GM18858 (cell line): Measurements from ENCODE around the gene SPOCD1.

Experiments used
- ATAC-seq: cut with Tn5 transposase; IDR thresholded peaks from one replicate; pipeline ENCODE4 v1.9.1; 2021; ENCODE audit not compliant: unreplicated experiment

SPOCD1 gene

DNA sequence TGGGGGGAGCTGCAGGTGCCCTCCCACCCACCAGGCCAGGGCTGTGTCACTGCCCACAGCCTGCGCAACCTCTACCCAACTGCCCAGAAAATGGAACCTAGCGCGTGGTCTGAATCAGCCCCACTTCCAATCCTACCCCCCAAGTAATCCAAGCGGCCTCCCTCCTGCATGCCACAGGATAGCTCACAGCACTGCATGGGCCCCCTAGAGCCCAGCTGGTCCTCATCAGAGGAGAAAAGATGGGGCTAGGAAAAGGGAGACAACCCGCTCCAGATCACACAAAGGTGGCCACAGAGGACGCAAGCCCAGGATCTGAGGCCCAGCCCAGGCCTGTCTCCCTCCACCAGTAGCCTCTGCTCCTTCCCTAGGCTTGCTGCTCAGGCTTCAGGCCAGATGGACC, 57.8 kb downstream of the SPOCD1 start:
- ATAC-seq: no peak

DNA sequence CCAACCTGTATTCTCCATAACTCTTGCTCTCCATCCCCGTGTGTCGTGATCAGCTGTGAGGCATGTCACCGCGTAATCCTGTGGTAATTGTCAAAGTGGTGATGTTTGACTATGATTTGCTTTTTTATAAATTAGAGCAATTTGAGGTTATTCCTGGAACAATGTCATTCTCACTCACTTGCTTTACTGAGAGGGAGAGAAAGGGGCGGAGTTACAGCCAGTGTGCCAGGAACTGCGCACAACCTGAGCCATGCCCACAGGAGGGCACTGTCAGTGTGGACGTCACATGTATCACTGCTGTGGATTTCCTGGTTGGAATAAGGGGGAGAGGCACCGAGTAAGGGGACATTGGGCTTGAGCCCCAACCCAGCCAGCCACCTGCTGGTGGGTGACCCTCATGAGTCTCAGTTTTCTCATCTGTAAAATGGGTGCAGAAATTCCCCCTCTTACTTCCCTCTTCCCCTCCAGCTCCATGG, 58.6 kb downstream of the SPOCD1 start:
- no peak for ATAC-seq

DNA sequence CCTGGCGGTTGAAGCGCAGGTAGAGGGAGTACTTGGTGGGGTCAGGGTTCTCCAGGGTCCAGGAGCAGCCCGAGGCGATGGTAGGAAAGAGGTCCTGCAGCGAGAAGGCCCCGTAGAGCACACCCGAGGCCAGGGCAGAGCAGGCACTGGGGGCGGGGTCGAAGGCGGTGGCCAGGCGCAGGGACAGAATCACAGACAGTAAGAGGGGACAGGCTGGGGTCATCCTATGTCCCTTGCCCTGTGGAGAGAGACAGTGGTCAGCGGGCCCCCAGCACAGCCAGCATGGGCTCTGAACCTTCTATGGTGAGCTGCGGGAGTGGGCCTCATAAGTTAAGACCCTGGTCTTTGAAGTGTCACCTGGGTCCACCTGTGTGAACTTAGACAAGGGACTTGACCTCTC, 59.2 kb downstream of the SPOCD1 start:
- ATAC-seq: no peak

DNA sequence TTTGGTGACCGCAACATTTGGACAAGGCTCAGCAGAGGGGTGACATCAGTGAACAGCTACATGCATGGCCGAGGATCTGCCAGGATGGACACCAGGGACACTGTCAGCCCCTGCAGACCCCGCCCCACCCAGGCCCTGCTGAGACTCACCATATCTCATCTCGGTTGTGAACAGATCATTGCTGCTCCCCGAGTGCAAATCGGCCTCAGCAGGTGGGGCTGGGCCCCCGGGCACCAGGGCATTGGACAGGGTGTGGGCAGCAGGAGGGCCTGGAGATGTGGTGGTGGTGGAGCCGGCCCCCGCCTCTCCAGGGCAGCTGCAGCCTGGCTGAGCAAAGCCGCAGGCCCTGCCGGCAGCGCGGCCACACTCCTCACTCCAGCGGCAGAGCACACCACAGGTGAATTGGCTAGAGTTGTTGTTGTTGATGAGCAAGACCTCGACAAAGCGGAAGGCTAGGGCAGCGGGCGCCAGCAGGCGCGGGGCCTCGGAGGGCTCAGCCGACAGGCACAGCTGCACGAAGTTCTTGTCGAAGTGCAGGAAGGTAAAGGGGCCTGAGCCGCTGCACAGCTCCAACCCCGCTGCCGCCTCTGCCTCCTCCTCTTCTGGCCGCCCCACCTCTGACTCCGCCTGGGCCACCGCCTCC, 59.9 kb downstream of the SPOCD1 start:
- ATAC-seq: no peak

DNA sequence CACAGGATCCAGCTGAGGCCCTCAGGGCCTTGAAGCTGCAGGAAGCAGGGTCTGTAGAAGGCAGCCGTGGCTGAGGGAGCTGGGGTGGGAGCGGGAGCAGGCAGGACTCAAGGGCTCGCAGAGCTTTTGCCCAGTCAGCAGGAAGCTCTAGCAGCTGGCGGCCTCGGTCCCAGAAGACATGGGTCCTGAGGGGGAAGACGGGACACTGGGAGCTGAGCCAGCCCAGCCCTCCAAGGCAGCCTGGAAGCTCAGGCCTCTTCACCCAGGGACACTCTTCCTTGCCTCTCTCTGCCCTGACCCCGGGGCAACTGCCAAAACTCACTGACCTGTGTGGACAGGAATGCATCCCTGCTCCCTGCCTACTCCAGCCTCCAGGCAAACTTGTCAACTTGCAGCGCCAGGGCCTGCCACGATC, 60.6 kb downstream of the SPOCD1 start:
- no peak for ATAC-seq

DNA sequence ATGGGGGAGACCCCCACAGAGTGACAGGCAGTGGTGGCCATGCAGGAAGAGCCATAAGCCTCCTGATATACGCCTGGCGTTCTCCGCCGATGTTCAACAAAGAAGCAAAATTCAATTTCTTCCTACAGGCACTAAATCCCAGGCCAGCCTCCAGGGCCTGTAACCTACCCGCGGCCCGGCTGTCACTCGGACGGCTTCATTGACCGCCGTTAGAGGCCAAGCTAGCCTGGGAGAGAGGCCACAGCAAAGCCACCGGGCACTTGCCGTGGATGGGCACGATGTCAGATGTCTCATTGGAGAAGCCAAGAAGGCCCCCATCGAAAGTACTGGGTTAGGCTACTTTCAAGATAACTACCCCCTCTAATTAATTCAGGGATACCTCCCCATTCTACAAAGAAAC, 61.4 kb downstream of the SPOCD1 start:
- ATAC-seq: no peak

DNA sequence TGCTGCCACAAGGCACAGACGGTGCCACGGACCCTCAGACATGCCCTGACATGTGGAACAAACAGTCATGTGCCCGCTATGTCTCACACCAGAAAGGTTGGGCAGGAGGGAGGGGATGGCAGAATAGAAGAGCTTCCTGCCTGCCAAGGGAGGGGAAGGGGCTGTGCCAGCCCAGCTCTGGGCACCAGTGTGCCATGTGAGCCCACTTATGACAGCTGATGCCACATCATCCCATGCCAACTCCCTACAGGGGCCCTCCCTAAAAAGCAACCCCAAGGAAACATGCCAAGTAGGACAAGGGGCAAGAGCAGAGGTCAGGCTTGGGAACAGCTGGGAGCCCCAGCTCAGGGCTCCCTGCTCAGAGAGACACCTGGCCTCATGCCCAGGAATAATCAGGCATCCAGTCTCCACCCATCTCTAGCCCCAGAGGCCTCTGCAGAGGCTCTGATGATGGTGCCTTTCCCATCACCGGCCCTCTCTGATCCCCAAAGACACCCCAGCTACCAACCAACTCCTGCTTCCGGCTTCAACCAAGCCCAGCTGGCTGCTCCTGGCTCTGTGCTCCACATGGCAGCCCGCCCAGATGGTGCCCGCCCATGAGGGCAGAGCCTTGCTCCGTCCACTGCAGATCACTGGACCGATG, 62.0 kb downstream of the SPOCD1 start:
- ATAC-seq: no peak

DNA sequence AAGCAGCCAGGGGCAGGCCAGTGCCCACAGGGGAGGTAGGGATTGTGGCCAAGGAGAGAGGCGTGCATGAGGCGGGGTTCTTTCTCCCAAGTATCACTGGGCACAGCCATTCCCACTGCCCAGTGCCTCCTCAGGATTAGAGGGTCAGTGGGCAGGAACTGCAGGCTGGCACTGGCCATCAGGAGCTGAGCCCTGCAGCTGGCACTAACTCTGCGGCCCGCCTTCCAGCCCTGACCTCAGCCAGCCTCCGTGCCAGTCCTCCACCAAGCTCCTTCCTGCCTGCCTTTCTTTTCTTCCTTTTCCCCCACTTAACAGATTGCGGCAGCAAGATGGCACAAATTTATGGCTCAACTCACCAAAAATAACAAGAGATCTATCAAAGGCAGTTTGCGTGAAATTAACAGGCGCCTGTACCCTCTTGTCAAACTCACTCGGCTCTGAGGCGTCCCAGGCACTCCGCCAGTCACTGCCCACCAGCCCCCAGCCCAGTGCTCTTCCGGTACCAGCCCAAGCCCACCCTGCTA, 62.8 kb downstream of the SPOCD1 start:
- ATAC-seq: no peak

DNA sequence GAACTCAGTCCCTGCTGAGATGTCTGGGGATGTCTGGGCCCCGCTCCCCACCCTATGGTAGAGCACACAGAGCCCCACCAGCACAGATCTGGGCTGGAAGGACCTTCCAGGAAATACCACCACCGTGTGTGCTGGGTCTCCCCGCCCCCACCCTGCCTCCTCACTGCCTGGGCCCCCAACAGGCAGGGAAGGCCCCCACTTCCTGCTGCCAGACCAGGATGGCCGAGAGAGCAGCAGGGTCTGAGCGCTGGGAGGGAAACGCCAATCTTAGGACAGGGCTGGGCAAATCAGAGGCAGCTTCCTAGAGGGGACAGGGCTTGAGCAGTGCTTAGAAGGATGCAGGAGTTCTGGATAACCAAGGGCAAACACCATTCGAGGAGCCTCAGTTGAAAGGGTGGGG, 63.6 kb downstream of the SPOCD1 start:
- ATAC-seq: no peak

DNA sequence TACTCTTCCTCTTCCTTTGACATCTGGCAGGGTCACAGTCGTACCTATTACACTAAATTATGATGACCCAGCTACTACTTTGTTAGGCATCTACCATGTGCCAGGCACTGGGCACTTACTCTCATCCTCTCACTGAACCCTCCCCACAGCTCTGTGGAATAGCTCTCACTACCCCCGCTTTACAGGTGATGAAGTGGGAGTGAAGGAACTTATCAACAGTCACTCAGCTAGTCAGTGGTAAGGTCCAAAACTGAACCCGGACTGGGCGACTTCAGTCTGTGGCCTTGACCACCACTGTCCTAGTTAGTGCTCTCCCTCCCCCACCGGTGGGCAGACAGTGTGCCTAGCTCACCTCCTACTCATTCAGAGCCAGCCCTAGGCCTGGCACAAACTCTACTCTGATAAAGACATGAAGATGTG, 64.0 kb downstream of the SPOCD1 start:
- ATAC-seq: no peak

DNA sequence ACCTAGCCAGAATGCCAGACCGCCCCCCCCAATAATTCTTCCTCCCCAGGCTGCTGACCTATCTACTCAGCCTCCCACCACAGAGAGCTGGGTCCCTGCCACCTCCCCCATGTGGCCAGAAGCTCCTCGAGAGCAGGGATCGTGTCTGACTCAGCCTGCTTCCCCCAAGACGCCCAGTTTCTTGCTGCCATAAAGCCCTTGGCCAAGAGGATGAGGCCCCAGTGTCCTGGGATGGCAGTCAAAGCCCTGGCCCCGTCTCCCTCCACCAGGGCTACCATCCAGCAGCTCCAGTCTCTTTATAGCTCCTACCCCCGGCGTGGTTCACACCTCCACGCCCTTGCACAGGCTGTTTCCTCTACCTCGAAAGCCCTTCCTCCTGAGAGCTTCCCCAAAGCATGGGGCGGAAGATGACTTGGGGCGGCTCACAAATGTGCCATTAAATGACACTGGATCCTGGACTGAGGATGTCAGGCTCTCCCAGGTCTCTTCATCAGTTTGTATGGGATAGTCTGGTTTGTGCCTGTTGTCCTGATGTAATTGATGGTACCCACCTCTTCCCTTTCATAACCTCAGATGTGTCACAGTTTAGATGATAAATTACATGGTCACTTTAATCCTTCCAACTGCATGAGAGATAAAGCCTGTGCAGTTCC, 64.8 kb downstream of the SPOCD1 start:
- ATAC-seq: no peak

DNA sequence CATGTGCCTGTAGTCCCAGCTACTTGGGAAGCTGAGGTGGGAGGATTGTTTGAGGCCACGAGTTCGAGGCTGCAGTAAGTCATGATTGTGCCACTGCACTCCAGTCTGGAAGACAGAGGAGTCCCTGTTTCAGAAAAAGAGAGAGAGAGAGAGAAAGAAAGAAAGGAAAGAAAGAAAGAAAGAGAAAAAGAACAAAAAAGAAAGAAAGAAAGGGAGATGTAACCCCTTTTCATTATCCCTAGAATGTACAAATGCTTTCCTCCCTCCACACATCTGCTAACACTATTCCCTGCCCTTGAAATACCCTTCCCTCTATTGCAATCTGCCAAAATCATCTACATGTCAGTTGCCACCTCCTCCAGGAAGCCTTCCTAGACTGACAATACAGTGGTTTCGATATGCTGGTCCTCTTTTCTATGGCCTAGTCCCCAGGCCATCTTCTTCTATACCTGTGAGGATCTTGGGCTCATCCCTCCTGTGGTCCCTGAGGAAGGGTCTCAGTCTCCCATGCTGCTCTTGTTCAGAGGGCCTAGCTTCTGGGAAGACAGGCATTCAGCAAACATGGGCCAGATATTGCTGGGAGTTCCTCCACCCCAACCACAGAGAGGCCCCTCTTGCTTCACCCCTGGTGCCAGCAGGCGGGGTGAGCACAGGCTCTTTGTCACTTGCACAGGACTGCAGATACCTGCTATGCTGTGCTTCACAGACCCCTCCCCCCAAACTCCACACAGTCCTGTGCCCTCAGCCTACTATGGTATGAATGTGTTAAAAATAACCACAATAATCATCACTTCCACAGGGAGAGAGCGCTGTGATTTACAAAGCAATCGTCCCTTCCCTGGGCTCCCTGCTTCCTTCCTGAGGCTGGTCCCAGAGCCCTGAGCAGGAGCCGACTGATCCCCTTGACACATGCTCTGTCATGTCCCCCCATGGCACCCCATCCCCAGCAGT, 65.8 kb downstream of the SPOCD1 start:
- no peak for ATAC-seq

DNA sequence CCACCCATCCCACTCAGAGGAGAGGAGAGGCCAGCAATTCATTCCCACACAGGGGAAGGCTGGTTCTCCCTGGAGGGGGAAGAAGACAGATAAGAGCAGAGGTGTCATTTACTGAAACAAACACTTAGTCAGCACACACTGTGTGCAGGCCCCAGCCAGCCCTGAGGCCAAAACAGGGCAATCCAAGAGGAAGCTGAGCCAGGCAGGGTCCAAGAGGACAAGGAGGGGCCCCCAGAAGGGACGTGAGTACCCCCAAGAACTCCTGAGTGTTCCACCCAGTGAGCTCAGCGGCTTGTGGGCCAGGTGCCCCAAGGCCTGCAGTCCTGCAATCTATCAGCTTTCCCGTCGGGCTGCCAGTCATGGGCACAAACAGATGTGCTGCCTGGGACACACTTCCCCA, 67.5 kb downstream of the SPOCD1 start:
- no peak for ATAC-seq

DNA sequence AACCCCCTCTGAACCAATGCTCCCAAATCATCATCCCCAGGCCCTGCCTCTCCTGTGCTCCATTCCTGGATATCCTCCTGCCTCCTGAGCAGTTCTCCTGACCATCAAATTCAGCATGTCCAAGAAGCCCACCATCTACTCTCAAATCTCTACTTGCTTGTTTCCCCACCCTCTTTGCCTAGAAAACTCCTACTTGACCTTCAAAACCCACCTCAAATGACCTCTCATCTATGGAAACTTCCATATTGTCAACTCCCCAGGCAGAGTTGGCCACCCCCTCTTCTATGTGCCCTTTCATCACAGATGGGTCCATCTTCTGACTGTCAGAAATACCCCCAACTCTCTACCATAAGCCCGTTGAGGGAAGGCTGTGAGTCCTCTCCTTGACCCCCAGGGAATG, 68.5 kb downstream of the SPOCD1 start:
- ATAC-seq: no peak

DNA sequence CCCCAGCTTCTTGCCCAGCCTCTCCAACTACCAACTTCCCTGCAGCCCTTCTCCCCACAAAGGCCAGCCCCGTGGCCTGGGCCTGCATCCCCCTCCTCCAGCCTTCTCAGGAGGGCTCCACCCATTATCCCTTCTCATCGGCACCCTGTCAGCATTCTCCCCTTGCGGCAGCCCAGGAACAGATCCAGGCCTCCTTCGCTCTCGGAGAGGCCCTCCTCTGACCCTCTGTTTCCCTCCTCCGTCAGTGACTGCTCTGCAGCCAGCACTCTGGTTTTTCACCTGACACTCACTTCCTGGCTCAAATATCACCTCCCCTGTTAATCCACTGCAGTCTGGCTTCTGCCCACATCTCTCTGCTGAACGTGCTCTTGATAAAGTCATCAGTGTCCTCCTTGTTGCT, 69.1 kb downstream of the SPOCD1 start:
- no peak for ATAC-seq

DNA sequence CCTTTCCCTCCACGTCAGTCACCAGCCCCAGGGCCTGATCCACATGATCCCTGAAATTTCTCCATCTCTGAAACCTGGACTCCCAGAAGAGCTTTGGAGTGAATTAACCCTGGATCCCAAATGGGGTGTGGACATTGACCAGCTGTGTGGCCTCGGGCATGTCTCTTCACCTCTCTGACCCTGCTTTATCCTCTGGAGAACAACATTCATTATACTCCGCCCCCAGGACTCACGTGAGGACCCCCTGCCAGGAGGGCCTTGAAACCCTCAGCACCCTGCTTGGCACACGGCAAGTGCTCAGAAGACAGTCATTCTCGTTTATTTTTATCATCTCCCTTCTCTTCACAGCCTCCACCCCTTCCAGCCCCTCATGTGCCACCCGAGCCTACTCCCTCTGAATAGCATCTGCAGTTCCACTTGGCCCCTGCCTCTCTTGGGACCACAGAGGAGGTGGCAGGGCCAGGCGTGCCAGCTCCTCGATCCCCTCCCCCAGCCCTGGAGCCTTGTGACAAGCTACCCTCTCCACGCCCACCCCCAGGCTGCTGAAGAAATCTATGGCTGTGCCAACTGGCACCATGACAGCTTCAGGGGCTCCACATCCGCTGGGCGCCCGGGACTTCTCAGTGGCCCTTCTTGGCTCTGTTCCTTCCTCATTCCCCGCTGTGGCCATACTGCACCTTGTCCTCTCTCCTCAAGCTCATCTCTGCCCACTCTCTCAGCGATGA, 69.7 kb downstream of the SPOCD1 start:
- no peak for ATAC-seq

DNA sequence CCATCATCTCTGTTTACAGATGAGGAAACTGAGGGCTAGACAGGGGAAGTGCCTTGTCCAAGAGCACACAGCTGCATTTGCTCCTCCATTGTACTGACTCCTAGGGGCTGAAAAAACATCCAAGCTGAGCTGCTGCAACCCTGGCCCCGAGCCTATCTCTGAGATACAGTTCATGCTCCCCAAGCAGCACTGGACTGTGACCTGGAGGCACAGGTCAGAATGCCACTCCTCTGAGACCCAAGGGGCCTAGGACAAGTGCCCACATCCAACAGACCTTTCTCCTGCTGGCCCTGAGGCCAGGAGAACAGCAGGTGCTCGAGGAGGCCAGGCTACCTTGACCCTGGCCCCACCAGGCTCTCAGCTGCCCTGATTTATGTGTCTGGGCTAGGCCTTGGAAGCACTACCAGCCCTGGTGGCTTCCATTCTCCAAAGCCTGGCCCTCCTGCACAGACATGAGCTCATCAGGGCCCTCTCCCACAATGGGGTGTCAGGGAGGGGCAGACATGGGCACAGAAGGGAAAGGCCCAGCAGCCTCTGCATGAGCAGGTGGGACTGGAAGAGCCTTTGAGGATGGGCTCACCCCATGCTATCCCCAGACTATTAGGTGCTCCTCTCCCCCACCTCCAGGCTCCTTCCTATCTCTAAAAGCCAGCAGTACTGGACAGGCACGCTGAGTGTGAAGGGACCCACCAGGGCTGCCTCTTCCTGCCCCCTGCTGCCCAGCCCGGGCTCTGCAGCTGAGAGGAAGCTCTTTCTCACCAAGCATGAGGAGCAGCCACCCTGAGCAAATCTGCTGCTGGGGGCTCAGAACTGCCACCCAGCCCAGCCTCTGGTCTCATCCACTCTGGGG, 70.5 kb downstream of the SPOCD1 start:
- ATAC-seq: no peak

DNA sequence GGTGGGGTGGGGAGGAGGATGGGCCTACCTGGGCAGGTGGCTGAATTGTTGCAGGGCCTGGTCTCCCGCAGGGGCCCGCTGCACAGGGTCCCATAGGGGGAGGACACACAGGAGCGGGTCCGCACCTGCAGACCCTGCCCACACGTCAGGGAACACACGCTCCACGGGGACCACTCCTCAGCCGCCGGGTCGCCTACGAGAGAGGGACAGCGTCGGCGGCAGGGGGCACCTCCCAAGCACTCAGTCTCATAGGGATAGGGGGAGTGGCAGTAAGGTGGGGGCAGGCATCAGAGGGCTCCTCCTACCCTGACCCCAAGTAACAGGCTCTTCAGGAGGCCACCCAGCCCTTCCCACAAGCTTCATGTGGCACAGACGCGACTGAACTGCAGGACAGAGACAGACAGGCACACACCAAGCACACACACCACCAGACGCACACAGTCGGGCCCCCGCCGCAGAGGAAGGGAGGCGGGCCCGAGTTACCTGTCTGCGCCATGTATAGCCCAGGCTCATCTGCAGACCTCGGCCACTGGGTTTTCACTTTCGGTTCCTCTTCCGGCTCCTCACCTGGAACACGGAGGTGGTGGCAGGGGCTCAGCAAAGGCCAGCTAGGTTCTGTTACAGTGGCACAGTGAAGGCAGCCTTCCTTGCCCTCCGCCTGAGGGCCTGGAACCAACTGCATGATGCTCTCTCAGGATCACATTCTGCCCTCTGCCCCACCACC, 71.5 kb downstream of the SPOCD1 start:
- no peak for ATAC-seq
